GM21576 (cell line): ENCODE results near the gene ARRB2.
"Not testable (repeated sequence)": the region's sequence is repeated elsewhere in the genome, so short reads cannot be mapped to it uniquely, and the experiment has no call there.

Experiments used
- ATAC-seq: cut with Tn5 transposase; IDR thresholded peaks from one replicate; pipeline ENCODE4 v1.9.1; 2021; ENCODE audit warnings: mild to moderate bottlenecking, moderate library complexity; ENCODE audit not compliant: unreplicated experiment

The ARRB2 gene

GRCh38 chr17:4699401-4700056, 10.9 kb upstream of the ARRB2 start:
- not testable (repeated sequence) for ATAC-seq

GRCh38 chr17:4701116-4701515, 9.3 kb upstream of the ARRB2 start:
- ATAC-seq: no peak

- no peak for ATAC-seq
Observed at GRCh38 chr17:4703330-4703691, 7.1 kb upstream of the ARRB2 start.

- ATAC-seq: not testable (repeated sequence)
Observed at GRCh38 chr17:4704574-4704907, 5.9 kb upstream of the ARRB2 start.

GRCh38 chr17:4704991-4705390, 5.4 kb upstream of the ARRB2 start:
- no peak for ATAC-seq

GRCh38 chr17:4706121-4706520, 4.3 kb upstream of the ARRB2 start:
- no peak for ATAC-seq

GRCh38 chr17:4708436-4708835, 2.0 kb upstream of the ARRB2 start:
- no peak for ATAC-seq

GRCh38 chr17:4710693-4711634, 532 bp downstream of the ARRB2 start:
- ATAC-seq: peak; percentile 1

- ATAC-seq: no peak
Observed at GRCh38 chr17:4711661-4712181, 1.3 kb downstream of the ARRB2 start.

GRCh38 chr17:4712526-4712925, 2.1 kb downstream of the ARRB2 start:
- no peak for ATAC-seq

- not testable (repeated sequence) for ATAC-seq
Observed at GRCh38 chr17:4714340-4715062, 4.1 kb downstream of the ARRB2 start.

GRCh38 chr17:4715063-4715744, 4.8 kb downstream of the ARRB2 start:
- no peak for ATAC-seq

GRCh38 chr17:4716081-4716480, 5.6 kb downstream of the ARRB2 start:
- no peak for ATAC-seq

- no peak for ATAC-seq
Observed at GRCh38 chr17:4717791-4718190, 7.4 kb downstream of the ARRB2 start.

GRCh38 chr17:4718276-4718675, 7.8 kb downstream of the ARRB2 start:
- ATAC-seq: no peak

GRCh38 chr17:4719146-4719545, 8.7 kb downstream of the ARRB2 start:
- no peak for ATAC-seq

GRCh38 chr17:4719684-4720221, 9.3 kb downstream of the ARRB2 start:
- ATAC-seq: no peak

GRCh38 chr17:4720787-4721186, 10.4 kb downstream of the ARRB2 start:
- no peak for ATAC-seq

- no peak for ATAC-seq
Observed at GRCh38 chr17:4721203-4722135, 11.0 kb downstream of the ARRB2 start.
